Hepatic stellate cell (primary cell): ENCODE data around the gene MACC1.

Source experiments
- DNase-seq: peaks from one replicate; pipeline ENCODE4 v3.0.0; 2011; ENCODE audit warnings: low spot score

Gene MACC1, protein sequence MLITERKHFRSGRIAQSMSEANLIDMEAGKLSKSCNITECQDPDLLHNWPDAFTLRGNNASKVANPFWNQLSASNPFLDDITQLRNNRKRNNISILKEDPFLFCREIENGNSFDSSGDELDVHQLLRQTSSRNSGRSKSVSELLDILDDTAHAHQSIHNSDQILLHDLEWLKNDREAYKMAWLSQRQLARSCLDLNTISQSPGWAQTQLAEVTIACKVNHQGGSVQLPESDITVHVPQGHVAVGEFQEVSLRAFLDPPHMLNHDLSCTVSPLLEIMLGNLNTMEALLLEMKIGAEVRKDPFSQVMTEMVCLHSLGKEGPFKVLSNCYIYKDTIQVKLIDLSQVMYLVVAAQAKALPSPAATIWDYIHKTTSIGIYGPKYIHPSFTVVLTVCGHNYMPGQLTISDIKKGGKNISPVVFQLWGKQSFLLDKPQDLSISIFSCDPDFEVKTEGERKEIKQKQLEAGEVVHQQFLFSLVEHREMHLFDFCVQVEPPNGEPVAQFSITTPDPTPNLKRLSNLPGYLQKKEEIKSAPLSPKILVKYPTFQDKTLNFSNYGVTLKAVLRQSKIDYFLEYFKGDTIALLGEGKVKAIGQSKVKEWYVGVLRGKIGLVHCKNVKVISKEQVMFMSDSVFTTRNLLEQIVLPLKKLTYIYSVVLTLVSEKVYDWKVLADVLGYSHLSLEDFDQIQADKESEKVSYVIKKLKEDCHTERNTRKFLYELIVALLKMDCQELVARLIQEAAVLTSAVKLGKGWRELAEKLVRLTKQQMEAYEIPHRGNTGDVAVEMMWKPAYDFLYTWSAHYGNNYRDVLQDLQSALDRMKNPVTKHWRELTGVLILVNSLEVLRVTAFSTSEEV

GRCh38 chr7:20217193-20217948 lies at the start of gene MACC1:
Gene MACC1 (minus strand): TSS chr7:20217384. CDS start chr7:20161862, 55,522 bp downstream.
- no peak for DNase-seq

- no peak for DNase-seq
Observed at GRCh38 chr7:20264623-20265022, 47.4 kb upstream of the MACC1 start.

DNA sequence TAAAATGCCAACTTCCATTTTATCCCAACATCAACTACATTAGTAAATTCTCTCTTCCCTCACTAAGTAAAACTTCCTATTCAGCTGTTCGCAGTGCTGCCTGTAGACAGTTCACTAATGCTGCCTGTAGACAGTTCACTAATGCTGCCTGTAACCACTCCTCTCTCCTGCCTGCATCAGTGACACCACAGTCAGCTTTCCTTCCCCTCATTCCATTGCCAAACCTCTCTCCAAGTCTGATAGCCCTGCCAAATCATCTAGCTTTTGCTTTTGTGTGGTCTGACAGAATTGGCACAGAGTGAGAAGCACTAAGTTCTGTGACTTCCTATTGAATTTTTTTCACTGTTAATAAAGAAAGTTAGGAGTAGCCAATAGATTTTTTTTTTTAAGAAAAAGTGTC lies 43.0 kb upstream of the MACC1 start:
- DNase-seq, result no peak

DNA sequence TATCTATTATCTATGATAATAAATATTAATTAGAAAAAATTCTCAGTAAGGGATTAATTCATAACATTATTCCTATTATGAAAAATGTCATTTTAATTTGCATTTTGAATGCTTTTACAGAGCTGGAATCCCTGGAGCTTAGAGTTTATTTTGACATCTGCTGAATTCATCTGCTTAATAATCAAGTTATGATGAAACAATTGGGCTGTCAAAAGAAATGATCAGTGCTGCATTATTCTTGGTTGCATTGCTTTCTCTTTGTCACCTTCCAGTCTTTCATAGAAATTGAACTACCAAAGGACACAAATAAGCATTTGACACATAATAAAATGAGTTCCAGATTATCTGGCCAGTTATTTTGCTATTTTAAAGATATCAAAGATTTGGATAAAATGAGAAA lies 40.0 kb upstream of the MACC1 start:
- no peak for DNase-seq

DNA sequence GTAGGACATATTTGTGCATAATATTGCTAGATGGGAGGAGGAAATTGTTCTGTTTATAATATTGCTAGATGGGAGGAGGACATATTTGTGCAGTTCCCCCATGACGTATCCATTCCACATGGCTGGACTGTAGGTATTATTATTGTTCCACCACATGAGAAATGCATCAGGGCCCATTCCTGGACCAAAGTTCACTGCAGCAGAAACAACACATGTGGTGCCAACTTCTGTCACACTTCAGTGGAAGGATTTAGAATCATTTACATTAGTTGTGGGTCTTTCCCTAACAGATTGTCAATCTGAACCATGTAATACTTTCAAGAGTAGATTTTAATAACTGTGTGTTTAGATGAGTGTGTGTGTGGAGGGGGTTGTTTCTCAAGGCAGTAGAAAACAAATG lies 32.7 kb upstream of the MACC1 start:
- no peak for DNase-seq

DNA sequence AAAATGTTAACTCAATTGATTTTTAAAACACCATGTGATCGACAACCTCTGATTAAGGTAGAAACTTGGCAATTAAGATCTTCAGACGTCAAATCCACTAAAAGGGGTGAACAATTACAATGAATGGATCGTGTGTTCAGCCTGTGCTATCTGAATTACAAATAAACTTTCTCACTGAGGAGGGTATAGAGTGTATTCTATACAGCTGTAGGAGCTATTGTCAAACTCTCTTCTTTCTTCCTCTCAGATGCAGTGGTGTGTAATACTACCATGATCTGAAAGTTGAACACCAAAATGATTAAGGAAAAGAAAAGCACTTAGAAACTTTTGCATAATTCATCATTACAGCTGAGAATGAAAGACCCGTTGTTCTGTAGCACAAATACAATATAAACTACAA lies 32.2 kb upstream of the MACC1 start:
- DNase-seq, result no peak

DNA sequence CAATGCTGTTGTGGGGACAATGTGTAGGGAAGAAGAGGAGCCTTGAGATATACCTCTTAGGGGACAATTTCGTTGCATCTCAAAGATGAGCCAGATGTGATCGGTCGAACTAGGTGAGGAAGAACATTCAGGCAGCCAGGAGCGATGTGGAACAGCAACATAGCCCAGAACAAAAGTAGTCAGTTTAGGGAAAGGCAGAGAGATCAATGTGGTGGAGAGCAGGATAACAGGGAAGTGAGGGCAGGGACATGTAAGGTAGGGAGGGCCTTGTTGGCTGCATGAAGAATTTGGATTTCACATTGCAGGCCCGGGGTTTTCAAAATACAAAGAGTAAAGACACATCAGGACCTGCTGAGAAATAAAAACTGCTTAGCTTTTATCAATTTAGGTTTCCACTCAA lies 29.1 kb upstream of the MACC1 start:
- no peak for DNase-seq

DNA sequence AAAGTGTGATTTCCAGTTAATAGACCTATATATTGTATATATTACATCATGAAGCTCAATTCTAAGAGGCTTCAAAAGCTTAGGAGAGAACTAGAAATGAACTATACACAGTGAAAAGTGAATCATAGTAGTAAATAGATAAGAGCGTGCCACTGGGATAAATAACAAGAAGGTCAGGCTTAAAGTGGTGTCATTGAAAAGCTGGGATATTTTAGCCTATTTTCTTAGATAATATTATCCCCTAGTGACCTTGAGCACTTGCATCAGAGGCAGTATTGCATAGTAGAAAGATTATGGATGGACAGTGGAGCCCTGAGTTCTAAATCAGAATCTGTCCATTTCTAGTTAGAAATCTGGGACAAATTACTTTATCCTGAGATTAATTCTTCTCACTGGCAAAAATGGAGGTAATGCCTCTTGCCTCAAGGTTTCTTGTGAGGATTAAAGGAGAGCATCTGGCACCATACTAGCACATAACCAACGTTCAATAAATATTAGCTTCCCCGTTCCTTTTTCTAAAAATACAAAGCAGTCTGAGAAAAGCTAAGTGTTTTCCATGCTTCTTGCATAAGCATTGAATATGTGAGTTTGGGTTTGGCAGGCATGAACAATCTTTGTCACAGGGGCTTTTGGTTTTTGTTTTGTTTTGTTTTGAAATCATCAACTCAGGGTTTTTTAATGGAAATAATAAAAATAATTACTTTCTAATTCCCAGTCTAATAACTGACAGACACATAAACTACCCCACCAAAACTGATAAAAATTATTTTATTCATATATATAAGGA lies 27.3 kb upstream of the MACC1 start:
- no peak for DNase-seq

GRCh38 chr7:20241911-20242261 lies 24.7 kb upstream of the MACC1 start:
- DNase-seq, result no peak

GRCh38 chr7:20241194-20241910 lies 24.2 kb upstream of the MACC1 start:
- DNase-seq, result no peak

DNA sequence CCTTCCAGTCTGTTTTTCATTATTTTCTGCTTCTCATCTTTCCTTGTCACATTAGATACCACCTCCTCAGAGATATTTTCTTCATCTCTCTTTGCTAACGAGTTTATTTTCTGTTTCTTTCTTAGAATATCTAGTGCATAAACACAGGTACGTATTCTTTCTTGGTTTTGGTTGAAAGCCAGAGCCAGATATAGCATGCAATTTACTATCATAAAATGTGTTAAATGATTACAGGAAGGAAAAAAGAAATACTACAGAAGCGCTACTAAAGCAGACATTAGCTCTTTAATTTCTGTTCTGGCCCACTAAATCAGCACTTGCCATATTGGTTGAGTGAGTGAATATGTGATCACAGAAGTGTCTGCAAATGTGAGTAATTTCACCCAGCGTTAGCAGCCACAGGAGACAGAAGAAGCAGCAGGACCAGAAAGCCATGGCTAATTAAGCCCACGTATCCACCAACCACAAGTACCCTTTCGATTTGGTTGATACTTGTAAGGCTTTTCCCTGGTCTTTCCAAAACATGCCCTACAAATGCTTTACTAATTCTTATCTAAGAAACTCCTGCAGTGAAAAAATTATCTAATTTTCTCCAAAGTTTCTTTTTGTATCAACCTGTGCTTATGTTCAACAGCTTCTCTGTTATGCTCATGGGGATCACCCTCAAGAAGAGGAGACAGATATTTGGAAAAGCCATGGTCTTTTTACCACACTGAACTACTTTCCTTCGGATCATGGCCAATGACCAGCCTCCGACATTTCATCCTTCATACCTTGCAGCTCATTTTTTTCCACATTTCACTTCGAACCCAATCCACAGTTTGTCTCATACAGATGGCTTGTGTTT lies 23.1 kb upstream of the MACC1 start:
- no peak for DNase-seq

DNA sequence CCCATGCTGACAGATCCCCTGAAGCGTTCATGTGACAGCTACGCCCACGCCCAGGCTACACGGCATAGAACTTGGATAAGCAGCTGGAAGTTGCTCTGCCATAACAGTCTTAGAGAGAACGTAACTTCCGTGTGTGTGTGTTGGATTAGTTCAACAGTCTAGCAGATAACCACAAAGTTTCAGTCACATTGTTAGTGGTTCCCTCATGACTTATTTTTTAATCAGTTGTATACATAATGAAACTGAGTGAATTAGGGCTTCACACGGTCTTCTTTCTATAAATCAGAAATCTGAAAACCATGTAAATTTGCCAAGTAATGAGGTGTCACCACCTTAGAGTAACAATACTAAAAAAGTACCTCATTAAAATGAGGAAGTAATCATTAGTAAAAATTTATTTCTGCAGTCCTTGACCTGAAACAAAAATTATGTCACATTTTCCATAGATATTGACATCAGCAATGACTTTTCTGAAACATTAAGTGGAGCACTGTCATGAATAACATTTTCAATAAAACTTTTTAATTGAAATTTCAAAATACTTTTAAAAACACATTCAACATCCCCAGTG lies 21.7 kb upstream of the MACC1 start:
- no peak for DNase-seq

DNA sequence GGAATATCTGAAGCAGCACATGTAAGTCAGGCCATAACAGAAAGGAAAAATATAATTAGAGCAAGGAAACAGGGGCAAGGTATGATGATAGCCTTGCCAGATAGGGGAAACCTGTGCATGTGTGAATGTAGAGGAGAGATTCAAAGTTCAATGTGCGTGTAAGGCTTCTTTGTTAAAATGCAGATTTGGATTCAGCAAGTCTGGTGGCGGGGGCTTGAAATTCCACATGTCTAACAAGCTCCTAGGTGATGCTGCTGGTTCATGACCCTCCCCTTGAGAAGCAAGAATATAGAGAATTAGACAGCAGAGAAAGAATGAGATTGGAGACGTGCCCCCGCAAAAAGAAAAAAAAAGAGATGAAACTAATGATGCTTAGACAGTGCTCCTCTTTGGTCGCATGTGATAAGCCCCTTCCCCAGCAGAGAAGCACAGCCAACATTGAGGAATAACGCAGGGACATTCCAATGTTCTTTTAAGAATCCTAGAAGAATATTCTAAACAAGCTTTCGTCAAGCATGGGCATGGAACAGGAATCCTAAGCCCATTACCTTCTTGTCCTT lies 21.1 kb upstream of the MACC1 start:
- DNase-seq, result no peak

DNA sequence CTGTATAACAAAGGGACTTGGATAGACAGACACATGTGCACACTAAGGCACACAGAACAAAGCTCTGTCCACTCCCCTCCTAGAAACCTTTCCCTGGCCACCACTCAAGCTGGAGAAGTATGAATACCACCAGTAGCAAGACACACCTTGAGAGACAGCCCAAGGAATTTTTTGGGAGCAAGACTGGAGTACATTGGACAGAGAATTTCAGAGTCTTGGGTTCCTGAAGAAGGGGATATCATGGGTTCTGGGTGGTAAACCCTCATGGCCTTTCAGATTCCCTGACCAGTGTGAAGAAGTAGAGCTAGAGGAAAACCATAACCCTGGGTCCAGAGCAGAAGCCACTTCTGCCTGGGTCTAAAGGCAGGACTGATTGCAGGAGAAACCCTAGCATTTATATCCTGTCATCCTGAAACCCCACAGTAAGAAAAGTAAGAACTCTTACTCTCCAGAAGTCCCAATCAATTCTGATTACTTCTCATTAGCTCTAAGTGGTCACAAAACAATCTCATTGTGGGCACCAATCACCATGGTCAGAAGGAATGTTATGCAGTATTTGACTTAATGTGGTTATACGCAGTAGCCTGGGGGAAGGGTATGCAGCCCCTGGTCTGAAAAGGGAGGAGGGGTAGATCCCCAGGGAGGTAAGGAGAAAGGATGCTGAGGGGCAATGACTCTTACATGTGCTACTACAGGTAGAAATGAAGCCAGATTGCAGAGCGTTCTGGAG lies 20.4 kb upstream of the MACC1 start:
- no peak for DNase-seq

DNA sequence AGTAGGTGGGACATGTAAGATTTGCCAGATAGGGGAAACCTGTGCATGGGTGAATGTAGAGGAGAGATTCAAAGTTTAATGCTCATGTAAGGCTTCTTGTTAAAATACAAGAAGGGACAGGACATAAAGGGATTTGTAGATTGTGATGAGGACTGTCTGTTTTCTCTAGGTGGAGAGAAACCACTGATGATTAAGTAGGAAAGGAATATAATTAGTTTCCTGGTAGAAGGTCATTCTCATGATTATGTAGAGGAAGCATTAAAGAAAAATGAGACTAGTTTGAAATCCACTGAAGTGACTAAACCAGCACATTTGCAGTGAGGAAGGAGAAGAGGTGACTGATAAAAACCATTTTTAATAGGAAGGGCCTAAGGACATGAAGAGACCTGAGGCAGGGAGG lies 19.6 kb upstream of the MACC1 start:
- no peak for DNase-seq

GRCh38 chr7:20236043-20236442 lies 18.9 kb upstream of the MACC1 start:
- no peak for DNase-seq

GRCh38 chr7:20235288-20235687 lies 18.1 kb upstream of the MACC1 start:
- no peak for DNase-seq

DNA sequence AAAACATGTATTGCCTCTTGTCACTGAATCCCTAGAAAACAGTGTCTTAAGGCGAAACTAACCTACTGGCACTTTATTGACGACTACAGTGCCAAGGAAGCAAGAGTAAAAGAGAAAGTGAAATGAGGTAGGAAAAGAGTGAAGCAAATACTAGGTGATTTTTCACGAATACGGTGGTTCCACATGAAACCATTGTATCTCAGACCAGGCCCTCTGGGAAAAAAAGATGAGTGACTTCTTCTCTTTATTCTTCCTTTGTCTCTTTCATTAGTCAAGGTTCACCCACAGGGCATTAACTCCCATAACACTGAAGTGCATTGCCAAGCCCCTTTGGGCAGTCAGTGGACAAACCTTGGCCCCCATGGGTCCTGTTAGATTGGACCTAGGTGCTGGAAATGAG lies 16.2 kb upstream of the MACC1 start:
- no peak for DNase-seq

DNA sequence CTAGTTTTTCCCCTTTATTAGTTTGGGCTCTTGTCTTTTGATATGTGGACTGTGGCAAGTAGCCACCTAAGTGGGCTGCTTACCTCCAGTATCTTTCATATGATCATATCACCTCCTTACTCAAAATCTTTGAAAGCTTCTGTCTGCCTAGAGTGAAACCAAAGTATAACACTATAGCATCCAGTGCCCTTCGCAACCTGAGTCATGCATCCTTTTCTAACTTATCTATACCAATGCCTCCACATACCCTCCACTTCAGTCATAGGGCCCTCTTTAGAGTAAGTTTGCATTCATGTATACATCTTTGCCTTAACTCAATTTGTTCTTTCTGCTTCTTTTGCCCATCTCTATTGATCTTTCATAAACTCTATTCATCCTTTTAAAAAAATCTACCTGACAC lies 15.7 kb upstream of the MACC1 start:
- no peak for DNase-seq
